ENCODE data around the gene GPSM1. TPM values are rescaled to one million over a fixed set of nuclear protein-coding genes. Genes with fewer than 3 reads are reported as not detected.

Gene GPSM1
- total RNA-seq, 1 experiment from 2014 or later = 24.7 TPM

- Mint-ChIP-seq H3K27me3 (ENCODE audit: low read depth) (peaks cover 3% of the 10 kb centered on the region), H3K4me3 (no peak overlapping the region), H3K36me3 (ENCODE audit: insufficient read depth in 1 of 3, low read depth in 3 of 3) (no peaks in the 10 kb centered on the region), H3K9me3 (no peaks in the 10 kb centered on the region), H3K4me1 (no peaks in the 10 kb centered on the region), H3K27ac (no peak overlapping the region)
- H3T11ph ChIP-seq (ENCODE audit: low read length) = no peak overlapping the region
- no peak overlapping the region for H2BK5ac ChIP-seq (ENCODE audit: insufficient read length, low read length)
- WGBS (ENCODE audit: extremely low coverage, insufficient read length, low lambda C conversion rate) = no CpG with 5 or more reads among the region's 19 CpGs
- H2BK12ac ChIP-seq (ENCODE audit: insufficient read length, low read depth, low read length) = no peak overlapping the region
- H3K4me1 ChIP-seq (ENCODE audit: insufficient read depth, low read length) = no peaks in the 10 kb centered on the region
- H3K14ac ChIP-seq (ENCODE audit: insufficient read depth, low read length) = no peak overlapping the region; the same call in 1 of the 2 replicates
- H2BK120ac ChIP-seq (ENCODE audit: low read depth, low read length, poor library complexity, severe bottlenecking) = no peak overlapping the region
- H2AK5ac ChIP-seq (ENCODE audit: insufficient read length, low read length) = no peak overlapping the region
- H3K79me1 ChIP-seq (ENCODE audit: insufficient read depth, low read depth, low read length, poor library complexity, severe bottlenecking) = no peaks in the 10 kb centered on the region
- H3K79me2 ChIP-seq (ENCODE audit: insufficient read depth, low read length) = no peaks in the 10 kb centered on the region
- H3K4ac ChIP-seq (ENCODE audit: low read depth, low read length) = no peak overlapping the region
- no peak overlapping the region for H3K18ac ChIP-seq (ENCODE audit: insufficient read length, low read depth, low read length)
- H4K5ac ChIP-seq (ENCODE audit: insufficient read length, low read depth, low read length) = no peak overlapping the region
- no peak overlapping the region for H3K56ac ChIP-seq (ENCODE audit: insufficient read length, low read depth, low read length)
- H3K9ac ChIP-seq (ENCODE audit: extremely low read depth, insufficient read length, low read length) = no peak overlapping the region
- no peaks in the 10 kb centered on the region for H3K23me2 ChIP-seq (ENCODE audit: insufficient read length, low read depth, low read length, poor library complexity, severe bottlenecking)
- no peak for DNase-seq
- H4K8ac ChIP-seq (replicated peaks; ENCODE audit: insufficient read length, low read depth, low read length) = no peak overlapping the region
- TF ChIP-seq CTCF (conservative IDR thresholded peaks at IDR 0.05) = no peak
- no peak overlapping the region for H4K91ac ChIP-seq (ENCODE audit: insufficient read length, low read depth, low read length)
- H3K23ac ChIP-seq (ENCODE audit: insufficient read length, low read depth, low read length) = no peak overlapping the region
- H3K27ac ChIP-seq (ENCODE audit: insufficient read length, low read depth, low read length) = no peak overlapping the region
- no peaks in the 10 kb centered on the region for H4K20me1 ChIP-seq (ENCODE audit: control insufficient read depth, insufficient read depth, insufficient read length)
- no peak overlapping the region for H2AFZ ChIP-seq (ENCODE audit: low read length)
- peaks cover 12% of the 10 kb centered on the region for H3K9me3 ChIP-seq (ENCODE audit: control insufficient read depth, low read depth, low read length)
- H3K27me3 ChIP-seq (ENCODE audit: insufficient read depth, low read length) = no peaks in the 10 kb centered on the region
- H2BK15ac ChIP-seq (ENCODE audit: low read depth, low read length) = no peak overlapping the region
- no peak overlapping the region for H2BK20ac ChIP-seq (ENCODE audit: low read depth, low read length, poor library complexity, severe bottlenecking)
- no peak overlapping the region for H3K4me2 ChIP-seq (ENCODE audit: insufficient read depth, insufficient read length, low read length)
These were observed 35.3 kb upstream of the GPSM1 start for GRCh38 chr9:136292026-136292538.
